Ishikawa (cell line): Measurements from ENCODE around the gene CATSPERZ.
A peak's percentile ranks its signal among the peaks of the same experiment; 100 is the strongest.

Experiments used
- CEBPB ChIP-seq: IDR thresholded peaks from 2 replicates; pipeline ENCODE4 v1.6.1; 2012
- EP300 ChIP-seq: IDR thresholded peaks from 2 replicates; pipeline ENCODE4 v1.6.1; 2012; ENCODE audit warnings: borderline replicate concordance
- FOXM1 ChIP-seq: IDR thresholded peaks from 2 replicates; pipeline ENCODE4 v1.6.1; 2012; ENCODE audit warnings: low read depth, borderline replicate concordance
- NFIC ChIP-seq: IDR thresholded peaks from 2 replicates; pipeline ENCODE4 v1.6.1; 2012
- RAD21 ChIP-seq: IDR thresholded peaks from 2 replicates; pipeline ENCODE4 v1.6.1; 2012; ENCODE audit warnings: low read depth
- TAF1 ChIP-seq: IDR thresholded peaks from 2 replicates; pipeline ENCODE4 v1.6.1; 2012; ENCODE audit warnings: low read depth, mild to moderate bottlenecking
- YY1 ChIP-seq: IDR thresholded peaks from 2 replicates; pipeline ENCODE4 v1.6.1; 2012; ENCODE audit warnings: low read depth
- TF ChIP-seq, protein P1 (sequence below): IDR thresholded peaks from 2 replicates; pipeline ENCODE4 v1.6.1; 2012
- TF ChIP-seq, protein P2 (sequence below): IDR thresholded peaks from 2 replicates; pipeline ENCODE4 v1.6.1; 2012
- TF ChIP-seq, protein P3 (sequence below): IDR thresholded peaks from 2 replicates; pipeline ENCODE4 v1.6.1; 2012; ENCODE audit warnings: low read depth, mild to moderate bottlenecking

DNA sequence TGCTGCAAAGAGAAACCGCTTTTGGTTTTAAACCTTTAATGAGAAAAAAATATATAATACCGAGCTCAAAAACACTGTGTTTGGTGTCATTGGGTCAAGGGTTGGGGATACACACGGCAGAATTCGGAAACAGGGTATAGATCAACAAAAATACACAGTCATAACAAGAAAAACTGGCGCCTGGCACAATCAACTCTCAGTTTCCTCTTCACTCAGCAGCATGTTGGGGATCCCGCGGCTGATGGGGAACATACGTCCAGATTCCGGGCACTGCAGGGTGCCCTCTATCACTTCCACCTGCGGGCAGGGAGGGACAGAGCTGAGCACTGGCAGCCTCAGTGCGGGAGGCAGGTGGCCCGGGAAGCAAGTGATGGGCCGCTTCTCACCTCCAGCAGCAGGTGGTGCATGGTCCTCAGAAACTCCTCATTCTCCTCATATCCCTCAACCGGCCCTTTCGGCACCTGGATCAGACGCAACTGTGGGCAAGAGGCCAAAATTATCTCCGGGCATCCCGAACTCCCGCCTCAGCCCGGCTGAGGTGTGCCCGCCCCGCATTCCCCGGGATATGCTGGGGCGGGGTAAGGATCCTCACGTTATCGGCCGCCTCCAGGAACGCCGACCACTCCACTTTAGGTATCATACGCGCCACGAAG lies 16.6 kb downstream of the CATSPERZ start:
- TF ChIP-seq, protein P1, sequence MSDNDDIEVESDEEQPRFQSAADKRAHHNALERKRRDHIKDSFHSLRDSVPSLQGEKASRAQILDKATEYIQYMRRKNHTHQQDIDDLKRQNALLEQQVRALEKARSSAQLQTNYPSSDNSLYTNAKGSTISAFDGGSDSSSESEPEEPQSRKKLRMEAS, result no peak
- TF ChIP-seq TAF1 (no peak), EP300 (no peak; the same call in 1 of the 2 replicates), YY1 (no peak), NFIC (no peak), RAD21 (0 out of 2 replicates have a peak, but pooled peaks have one; percentile 19), FOXM1 (no peak), CEBPB (no peak)
- TF ChIP-seq, protein P2, sequence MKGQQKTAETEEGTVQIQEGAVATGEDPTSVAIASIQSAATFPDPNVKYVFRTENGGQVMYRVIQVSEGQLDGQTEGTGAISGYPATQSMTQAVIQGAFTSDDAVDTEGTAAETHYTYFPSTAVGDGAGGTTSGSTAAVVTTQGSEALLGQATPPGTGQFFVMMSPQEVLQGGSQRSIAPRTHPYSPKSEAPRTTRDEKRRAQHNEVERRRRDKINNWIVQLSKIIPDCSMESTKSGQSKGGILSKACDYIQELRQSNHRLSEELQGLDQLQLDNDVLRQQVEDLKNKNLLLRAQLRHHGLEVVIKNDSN, result no peak
- TF ChIP-seq, protein P3, sequence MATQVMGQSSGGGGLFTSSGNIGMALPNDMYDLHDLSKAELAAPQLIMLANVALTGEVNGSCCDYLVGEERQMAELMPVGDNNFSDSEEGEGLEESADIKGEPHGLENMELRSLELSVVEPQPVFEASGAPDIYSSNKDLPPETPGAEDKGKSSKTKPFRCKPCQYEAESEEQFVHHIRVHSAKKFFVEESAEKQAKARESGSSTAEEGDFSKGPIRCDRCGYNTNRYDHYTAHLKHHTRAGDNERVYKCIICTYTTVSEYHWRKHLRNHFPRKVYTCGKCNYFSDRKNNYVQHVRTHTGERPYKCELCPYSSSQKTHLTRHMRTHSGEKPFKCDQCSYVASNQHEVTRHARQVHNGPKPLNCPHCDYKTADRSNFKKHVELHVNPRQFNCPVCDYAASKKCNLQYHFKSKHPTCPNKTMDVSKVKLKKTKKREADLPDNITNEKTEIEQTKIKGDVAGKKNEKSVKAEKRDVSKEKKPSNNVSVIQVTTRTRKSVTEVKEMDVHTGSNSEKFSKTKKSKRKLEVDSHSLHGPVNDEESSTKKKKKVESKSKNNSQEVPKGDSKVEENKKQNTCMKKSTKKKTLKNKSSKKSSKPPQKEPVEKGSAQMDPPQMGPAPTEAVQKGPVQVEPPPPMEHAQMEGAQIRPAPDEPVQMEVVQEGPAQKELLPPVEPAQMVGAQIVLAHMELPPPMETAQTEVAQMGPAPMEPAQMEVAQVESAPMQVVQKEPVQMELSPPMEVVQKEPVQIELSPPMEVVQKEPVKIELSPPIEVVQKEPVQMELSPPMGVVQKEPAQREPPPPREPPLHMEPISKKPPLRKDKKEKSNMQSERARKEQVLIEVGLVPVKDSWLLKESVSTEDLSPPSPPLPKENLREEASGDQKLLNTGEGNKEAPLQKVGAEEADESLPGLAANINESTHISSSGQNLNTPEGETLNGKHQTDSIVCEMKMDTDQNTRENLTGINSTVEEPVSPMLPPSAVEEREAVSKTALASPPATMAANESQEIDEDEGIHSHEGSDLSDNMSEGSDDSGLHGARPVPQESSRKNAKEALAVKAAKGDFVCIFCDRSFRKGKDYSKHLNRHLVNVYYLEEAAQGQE, result no peak
